ENCODE measurements around the gene EYS.

EYS gene

DNA sequence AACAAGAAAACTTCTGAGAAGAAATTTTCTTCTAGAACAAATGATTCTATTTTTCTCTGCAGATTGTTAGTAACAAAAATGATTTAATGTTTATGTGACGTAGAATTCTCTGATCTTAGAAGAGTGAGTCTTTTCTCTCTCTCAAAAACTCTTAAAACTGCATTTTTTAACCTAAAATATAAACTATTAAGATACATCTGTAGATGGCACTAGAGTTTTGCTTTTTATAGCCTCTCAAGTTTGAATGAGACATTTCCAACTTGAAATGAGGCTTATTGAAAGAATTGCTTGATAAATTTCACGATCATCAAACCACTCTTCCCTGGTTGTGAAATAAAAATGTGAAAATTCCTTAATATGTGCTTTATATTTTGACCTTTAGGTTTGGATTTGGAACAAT, 2017.6 kb downstream of the EYS start:
- DNase-seq = no peak

DNA sequence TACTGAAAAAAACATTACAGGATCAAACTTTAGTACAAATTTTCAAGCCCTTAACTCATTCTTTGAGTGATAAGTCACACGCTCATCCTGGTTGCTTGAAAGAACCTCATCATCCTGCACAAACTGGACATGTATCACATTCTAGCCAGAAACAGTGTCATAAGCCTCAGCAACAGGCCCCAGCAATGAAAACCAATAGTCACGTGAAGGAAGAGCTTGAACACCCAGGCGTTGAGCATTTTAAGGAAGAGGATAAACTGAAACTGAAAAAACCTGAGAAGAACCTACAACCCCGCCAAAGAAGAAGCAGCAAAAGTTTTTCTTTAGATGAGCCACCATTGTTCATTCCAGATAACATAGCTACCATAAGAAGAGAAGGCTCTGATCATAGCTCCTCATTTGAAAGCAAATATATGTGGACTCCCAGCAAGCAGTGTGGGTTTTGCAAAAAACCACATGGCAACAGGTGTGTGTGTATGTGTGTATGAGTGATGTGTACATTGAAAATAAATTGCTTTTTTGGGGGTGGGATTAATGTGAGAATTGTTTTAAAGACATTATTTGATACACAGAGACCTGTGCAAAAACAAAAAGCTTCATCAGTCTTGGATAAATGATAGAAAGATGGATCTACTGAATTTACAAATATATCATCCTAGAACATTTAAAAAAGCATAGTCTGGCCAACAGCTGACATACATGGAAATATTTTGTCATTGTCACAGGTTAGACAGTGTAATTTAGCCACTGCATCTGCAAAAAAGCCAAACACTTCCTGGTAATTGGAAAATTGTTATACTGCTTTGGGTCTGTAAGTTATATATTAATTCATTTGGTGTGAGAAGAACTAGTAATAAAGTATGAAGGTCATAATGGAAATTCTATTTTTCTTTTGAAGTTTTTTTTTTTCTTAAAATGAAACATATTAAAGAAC, 2021.3 kb downstream of the EYS start:
- DNase-seq = no peak

DNA sequence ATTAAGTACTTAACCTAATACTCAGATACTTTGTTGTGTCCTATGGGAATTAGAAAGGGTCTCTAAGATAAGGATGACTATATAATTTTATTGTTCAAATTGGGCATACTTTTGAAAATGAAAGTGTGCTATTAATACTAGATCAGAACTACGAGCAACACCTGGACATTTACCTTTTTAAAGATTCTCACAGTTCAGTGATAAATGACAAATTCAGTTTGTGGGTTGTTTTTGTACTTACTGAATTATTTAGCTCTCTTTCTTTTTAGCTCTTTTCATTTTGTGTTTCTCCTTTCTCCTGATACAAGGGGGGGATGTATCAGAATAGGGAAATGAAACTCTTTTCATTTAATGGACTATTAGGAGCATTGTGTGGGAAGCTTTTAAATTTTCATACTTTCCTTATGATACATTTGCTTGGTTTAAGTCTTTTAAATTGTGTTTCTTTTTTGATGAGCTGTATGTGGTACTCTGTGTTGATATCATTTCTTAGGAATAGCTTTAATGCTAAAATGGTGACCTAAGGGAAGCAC, 2023.9 kb downstream of the EYS start:
- DNase-seq = no peak

DNA sequence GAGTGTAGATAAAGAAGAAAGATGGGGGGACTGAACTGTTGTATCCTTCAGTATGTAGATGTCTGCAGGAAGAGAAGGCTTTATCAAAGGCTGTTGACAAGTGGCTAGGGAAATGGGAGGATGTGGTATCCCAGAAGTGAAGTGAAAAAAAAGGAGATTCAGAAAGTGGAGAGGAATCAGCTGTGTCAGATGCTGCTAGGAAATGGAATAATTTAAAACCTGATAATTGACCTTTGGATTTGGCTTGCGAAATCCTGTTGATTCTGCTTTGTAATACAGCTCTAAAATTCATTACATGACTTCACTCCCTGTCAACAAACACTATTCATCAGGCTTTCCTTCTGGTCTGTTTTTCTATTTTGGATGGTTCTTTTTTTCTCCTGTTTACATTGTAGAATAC, 2029.7 kb downstream of the EYS start:
- DNase-seq = no peak

DNA sequence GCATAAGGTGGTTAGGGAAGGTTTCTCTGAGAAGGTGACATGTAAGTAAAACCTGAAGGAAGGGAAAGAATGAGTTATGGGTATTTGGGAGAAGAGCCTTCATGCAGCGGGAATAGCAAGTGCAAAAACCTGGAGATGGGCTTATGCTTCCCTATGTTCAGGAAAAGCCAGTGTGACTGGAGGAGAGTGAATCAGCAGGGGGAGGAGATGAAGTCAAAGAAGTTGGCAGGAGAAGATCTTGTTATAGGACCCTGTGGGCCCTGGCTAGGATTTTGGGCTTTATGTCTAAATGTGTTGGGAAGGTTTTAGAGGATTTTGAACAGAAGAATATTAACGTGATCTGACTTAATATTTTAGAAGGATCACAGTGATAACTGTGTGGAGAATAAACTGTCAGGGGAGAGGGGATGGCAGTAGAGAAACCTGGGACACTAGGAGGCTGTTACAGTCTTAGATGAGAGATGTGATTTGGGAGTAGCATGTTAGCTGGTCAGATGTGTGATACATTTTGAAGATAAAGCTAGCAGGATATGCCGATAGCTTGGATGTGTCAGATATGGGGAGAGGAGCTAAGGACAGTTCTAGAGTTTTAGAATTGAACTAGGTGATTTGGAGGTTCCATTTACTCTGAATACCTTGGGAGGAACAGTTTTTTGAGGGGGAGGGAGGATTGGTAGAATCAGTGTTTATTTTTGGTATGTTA, 2030.5 kb downstream of the EYS start:
- no peak for DNase-seq

DNA sequence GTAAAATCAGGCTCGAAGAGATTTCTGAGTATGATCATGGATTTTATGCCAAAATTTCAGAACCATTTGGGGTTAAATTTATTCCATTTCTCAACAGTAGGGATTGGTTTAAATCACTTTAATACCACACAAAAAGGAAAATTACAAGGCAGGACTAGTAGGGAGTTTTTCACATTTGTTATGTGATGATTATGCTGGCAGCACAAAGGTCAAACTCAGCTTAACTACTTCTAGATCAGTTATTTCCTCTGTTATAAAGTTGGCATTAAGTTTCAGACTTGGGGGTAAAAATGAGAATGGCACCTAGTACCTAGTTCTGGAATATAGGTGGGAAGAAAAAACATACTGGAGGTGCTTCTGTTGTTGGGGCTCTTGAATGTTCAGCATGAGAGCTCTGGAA, 2031.9 kb downstream of the EYS start:
- DNase-seq = no peak

DNA sequence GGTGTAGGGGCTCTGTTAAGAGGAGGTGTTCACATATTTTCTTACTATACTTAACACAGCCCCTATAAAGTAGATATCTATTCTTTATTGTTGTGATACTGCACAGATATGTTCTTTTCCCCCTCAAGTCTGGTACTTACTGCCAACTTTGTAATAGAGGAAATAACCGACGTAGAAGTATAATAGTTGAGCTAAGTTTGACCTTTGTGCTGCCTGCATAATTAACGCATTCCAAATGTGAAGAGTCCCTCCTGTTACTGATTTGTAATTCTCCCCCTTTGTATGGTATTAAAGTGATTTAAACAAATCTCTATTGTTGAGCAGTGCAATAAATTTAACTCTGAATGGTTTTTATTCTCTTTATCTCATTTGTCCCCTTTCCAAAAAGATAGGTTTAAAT, 2032.4 kb downstream of the EYS start:
- no peak for DNase-seq

DNA sequence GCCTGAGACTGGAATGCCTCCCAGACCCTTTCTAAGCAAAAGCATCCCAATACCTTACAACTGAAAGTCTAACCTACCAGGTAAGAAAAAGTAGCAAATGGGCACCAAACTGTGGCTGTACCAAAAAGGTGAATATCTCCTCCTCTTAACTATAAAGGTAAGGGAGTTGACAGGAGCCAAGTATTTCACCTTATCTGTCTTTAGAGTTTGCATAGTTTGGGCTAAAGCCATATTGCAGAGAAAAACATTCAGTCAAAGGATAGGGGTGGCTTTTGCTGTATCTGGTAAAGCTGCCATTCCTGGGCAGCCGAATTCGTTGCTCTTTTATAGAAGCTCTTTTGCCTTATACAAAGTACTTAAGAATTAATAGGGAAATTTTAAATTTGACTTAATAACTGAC, 2033.3 kb downstream of the EYS start:
- no peak for DNase-seq

DNA sequence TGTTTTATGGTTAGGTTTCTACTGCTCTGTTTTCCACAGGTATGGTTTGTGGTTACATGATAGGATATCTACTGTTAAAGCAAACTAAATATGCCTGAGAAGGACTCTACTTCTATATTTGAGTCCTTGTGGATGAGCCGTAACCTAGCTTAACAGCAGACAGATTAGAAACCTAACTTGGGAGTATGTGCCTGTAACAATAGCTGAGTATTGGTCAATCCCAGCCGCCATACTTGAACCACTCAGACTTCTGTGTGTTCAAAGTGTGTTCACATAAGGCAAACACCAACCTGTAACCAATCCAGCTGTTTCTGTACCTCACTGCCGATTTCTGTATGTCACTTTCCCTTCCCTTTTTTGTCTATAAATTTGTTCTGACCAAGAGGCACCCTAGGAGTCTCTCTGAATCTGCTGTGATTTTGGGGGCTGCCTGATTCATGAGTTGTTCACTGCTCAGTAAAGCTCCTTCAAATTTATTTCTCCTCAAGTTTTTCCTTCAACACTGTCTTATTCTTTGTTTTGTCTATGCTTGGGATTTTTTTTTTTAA, 2034.4 kb downstream of the EYS start:
- DNase-seq = no peak

DNA sequence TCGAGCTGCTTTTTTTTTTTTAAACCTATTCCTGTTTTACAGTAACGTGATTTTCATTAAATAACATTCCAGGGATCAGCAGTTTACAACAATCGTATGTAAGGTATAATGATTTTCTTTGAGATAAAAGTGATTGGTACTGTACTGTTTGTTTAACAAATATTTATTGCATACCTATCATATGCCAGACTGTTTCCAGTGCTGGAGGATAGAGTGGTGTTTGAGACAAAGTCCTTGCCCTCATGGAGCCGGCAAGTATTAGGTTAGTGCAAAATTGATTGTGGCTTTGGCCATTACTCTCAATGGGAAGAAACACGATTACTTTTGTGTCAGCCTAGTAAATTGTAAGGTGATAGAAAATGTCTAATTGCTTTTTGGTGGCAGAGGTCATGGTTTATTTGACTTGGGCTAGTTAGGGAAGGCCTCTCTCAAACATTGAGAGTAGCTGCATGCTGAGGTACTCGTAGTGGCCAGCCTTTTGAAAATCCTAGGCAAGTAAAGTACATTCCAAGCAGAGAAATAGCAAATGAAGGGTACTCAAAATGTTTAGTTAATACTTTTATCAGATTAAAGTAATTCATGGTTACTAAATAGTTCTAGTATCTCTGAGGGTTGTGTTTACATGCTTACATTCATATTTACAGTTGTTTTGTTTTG, 2035.8 kb downstream of the EYS start:
- no peak for DNase-seq

Measured in fibroblast of skin of scalp (primary cell).